Endothelial cell of umbilical vein (primary cell): ENCODE measurements around the gene BRPF1.

ENCODE experiments used
- CTCF ChIP-seq, 2 donors: IDR thresholded peaks; 1 replicate in 1 of 2; 2 replicates in 1 of 2; pipeline ENCODE4 v1.5.1; 2011; ENCODE audit warnings: low read length in 2 of 2, mild to moderate bottlenecking in 2 of 2, moderate library complexity in 2 of 2, control low read depth in 1 of 2, inconsistent platforms in 1 of 2, low read depth in 1 of 2; ENCODE audit not compliant: insufficient read depth in 1 of 2; ENCODE audit errors: extremely low read depth in 1 of 2
- EZH2 ChIP-seq: IDR thresholded peaks from 2 replicates; pipeline ENCODE4 v1.6.1; 2012; ENCODE audit warnings: borderline replicate concordance, low read depth, mild to moderate bottlenecking, moderate library complexity, low read length, inconsistent platforms; ENCODE audit not compliant: severe bottlenecking
- FOS ChIP-seq: IDR thresholded peaks from 2 replicates; pipeline ENCODE4 v1.6.1; 2011; ENCODE audit warnings: mild to moderate bottlenecking, low read length, moderate library complexity, borderline replicate concordance; ENCODE audit not compliant: insufficient read depth
- GATA2 ChIP-seq: IDR thresholded peaks from 2 replicates; pipeline ENCODE4 v1.7.0; 2011; ENCODE audit warnings: low read depth, mild to moderate bottlenecking, moderate library complexity, mixed read lengths, low read length; ENCODE audit not compliant: insufficient read length, insufficient read depth
- JUN ChIP-seq: IDR thresholded peaks from 2 replicates; pipeline ENCODE4 v1.6.1; 2011; ENCODE audit warnings: borderline replicate concordance, low read depth; ENCODE audit not compliant: insufficient read length, insufficient read depth
- MAX ChIP-seq: IDR thresholded peaks from 2 replicates; pipeline ENCODE4 v1.6.1; 2011; ENCODE audit not compliant: insufficient read depth, insufficient read length
- MYC ChIP-seq: IDR thresholded peaks from one replicate; pipeline ENCODE4 v1.6.1; 2011; ENCODE audit warnings: mild to moderate bottlenecking, low read depth, low read length
- POLR2A ChIP-seq: IDR thresholded peaks from 2 replicates; pipeline ENCODE4 v1.6.1; 2012; ENCODE audit warnings: low read depth, mild to moderate bottlenecking, control low read depth, low read length
- POLR2AphosphoS5 ChIP-seq: IDR thresholded peaks from 2 replicates; pipeline ENCODE4 v1.6.1; 2012; ENCODE audit warnings: low read depth, mild to moderate bottlenecking, control low read depth, low read length, moderate library complexity; ENCODE audit not compliant: insufficient read depth

GRCh38 chr3:9682096-9682495 lies 49.4 kb upstream of the BRPF1 start:
- TF ChIP-seq POLR2A = no peak
- no peak for TF ChIP-seq CTCF (IDR thresholded peaks at IDR 0.05; ENCODE audit: extremely low read depth in 1 of 2, insufficient read depth in 1 of 2, low read depth in 1 of 2, low read length in 2 of 2)
- no peak for TF ChIP-seq EZH2
- no peak for TF ChIP-seq MAX
- no peak for TF ChIP-seq JUN
- no peak for TF ChIP-seq FOS
- TF ChIP-seq POLR2AphosphoS5 = no peak
- TF ChIP-seq GATA2 = no peak
- no peak for TF ChIP-seq MYC
